ENCODE results near the gene NBAS.

NBAS gene

DNA sequence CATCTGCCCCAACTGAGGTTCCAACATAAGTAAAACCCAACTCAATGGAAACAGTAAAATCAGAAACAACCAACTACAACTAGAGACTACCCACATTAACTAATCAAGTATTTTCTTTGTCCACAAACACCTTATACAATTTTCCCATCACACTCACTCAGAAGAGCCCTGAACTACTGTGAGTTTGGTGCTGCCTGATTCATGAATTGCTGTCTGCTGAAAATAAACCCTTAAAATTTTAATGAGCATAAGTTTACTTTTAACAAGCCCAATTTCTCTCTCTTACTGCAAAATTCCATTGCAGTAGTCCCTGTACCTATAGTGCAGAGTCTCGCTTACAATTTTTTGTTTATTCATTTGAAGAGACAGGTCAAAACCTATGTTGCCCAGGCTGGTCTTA is 203.9 kb downstream of the NBAS start:
- no peak overlapping the region for H3K4me3 ChIP-seq (replicated peaks; ENCODE audit: low read depth, low read length)
- no peaks in the 10 kb centered on the region for H3K27me3 ChIP-seq (replicated peaks; ENCODE audit: control insufficient read depth, insufficient read depth, low read length)
- DNase-seq (ENCODE audit: extremely low read depth, insufficient read length): no peak
- 0 out of 2 replicates have a peak, but pooled peaks cover 1% of the 10 kb centered on the region for H3K36me3 ChIP-seq (ENCODE audit: control insufficient read depth, insufficient read depth, low read length)
- TF ChIP-seq, protein P1, sequence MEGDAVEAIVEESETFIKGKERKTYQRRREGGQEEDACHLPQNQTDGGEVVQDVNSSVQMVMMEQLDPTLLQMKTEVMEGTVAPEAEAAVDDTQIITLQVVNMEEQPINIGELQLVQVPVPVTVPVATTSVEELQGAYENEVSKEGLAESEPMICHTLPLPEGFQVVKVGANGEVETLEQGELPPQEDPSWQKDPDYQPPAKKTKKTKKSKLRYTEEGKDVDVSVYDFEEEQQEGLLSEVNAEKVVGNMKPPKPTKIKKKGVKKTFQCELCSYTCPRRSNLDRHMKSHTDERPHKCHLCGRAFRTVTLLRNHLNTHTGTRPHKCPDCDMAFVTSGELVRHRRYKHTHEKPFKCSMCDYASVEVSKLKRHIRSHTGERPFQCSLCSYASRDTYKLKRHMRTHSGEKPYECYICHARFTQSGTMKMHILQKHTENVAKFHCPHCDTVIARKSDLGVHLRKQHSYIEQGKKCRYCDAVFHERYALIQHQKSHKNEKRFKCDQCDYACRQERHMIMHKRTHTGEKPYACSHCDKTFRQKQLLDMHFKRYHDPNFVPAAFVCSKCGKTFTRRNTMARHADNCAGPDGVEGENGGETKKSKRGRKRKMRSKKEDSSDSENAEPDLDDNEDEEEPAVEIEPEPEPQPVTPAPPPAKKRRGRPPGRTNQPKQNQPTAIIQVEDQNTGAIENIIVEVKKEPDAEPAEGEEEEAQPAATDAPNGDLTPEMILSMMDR (IDR thresholded peaks at IDR 0.05; ENCODE audit: insufficient read depth, low read length, poor library complexity, severe bottlenecking): no peak

DNA sequence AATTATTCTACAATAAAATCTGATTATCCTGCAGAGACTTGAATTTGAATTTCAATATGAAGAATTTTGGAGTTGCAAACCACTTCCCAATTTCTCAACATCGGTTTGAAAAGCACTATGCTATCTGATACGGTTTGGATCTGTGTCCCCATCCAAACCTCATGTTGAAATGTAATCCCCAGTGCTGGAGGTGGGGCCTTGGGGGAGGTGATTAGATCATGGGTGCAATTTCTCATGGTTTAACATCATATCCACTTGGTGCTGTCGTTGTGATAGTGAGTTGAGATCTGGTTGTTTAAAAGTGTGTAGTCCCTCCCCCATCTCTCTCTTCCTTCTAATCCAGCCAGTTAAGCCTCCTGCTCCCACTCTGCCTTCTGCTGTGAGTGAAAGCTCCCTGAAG is 205.7 kb downstream of the NBAS start:
- DNase-seq (ENCODE audit: extremely low read depth, insufficient read length): no peak
- H3K4me3 ChIP-seq (replicated peaks; ENCODE audit: low read depth, low read length): no peak overlapping the region
- H3K27me3 ChIP-seq (replicated peaks; ENCODE audit: control insufficient read depth, insufficient read depth, low read length): no peaks in the 10 kb centered on the region
- TF ChIP-seq, protein P1 (IDR thresholded peaks at IDR 0.05; ENCODE audit: insufficient read depth, low read length, poor library complexity, severe bottlenecking): no peak
- peaks cover 3% of the 10 kb centered on the region for H3K36me3 ChIP-seq (ENCODE audit: control insufficient read depth, insufficient read depth, low read length)

DNA sequence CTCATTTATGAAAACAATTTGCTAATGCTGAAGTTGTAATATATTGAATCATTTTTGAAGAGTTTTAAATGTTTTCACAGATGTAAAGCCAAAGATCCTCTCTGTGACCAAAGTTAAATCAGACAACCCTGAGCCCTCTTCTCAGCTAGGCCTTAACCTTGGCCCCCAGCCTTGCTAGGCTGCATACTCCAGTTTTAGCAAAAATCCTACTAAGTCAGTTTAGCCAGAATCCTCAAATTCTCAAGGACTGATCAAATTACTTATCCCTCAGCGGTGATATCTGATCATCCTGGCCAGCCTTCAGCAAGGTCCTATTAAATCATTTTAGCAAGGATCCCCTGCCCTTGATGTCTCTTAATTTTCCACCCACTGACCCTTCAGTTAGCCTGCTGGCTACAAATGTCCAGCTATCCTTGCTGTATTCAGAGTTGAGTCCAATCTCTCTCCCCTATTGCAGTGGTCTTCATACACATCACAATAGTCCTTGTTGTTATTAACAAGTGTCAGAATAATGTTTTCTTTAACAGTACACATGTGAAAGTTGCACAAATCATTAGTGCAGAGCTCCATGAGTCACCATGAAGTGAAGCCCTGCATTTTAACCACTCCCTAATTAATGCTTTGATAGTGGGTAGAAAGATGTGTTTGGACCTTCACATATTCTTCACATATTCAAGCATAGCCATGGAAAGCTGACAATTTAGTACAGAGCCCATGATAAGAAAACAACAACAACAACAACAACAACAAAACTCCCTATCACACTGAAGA is 206.4 kb downstream of the NBAS start:
- DNase-seq (ENCODE audit: extremely low read depth, insufficient read length): no peak
- Histone ChIP-seq H3K36me3 (ENCODE audit: control insufficient read depth, insufficient read depth, low read length) (peaks cover 3% of the 10 kb centered on the region), H3K4me3 (replicated peaks; ENCODE audit: low read depth, low read length) (no peak overlapping the region), H3K27me3 (replicated peaks; ENCODE audit: control insufficient read depth, insufficient read depth, low read length) (no peaks in the 10 kb centered on the region)
- TF ChIP-seq, protein P1 (IDR thresholded peaks at IDR 0.05; ENCODE audit: insufficient read depth, low read length, poor library complexity, severe bottlenecking): no peak

DNA sequence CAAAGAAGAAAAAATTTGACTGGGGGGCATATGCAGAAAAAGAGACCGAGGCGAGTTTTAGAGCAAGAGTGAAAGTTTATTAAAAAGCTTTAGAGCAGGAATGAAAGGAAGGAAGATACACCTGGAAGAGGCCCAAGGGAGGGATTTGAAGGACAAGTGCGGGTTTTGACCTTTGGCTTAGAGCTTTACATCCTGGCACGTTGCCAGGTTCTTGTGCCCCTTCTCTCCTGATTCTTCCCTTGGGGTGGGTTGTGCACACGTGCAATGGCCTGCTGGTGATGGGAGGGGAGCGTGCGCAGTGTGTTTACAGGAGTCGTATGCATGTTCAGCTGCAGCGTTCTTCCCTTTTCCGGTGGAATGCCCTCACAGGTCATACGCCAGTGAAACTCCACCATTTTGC is 208.8 kb downstream of the NBAS start:
- Histone ChIP-seq H3K27me3 (replicated peaks; ENCODE audit: control insufficient read depth, insufficient read depth, low read length) (no peaks in the 10 kb centered on the region), H3K4me3 (replicated peaks; ENCODE audit: low read depth, low read length) (no peak overlapping the region), H3K36me3 (ENCODE audit: control insufficient read depth, insufficient read depth, low read length) (peaks cover 3% of the 10 kb centered on the region)
- no peak for DNase-seq (ENCODE audit: extremely low read depth, insufficient read length)
- TF ChIP-seq, protein P1 (IDR thresholded peaks at IDR 0.05; ENCODE audit: insufficient read depth, low read length, poor library complexity, severe bottlenecking): no peak

DNA sequence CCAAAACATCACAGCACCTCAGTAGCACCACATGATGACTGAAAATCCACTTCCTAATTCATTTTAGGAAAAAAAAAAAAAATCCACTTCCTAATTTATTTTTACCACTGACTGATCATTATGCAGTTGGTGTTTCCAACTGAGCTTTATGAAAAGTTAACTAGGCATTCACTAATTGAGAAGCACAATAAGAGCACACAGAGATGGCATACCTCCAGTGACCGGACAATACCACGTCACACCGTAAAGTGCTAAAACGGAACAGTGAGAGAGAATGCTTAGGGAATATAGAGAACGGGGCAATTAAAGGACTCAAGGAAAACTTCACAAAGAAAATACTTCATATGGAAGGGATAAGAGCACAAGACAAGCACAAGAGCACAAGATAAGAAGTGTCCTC is 212.5 kb downstream of the NBAS start:
- DNase-seq (ENCODE audit: extremely low read depth, insufficient read length): no peak
- H3K4me3 ChIP-seq (replicated peaks; ENCODE audit: low read depth, low read length): no peak overlapping the region
- no peaks in the 10 kb centered on the region for H3K27me3 ChIP-seq (replicated peaks; ENCODE audit: control insufficient read depth, insufficient read depth, low read length)
- peaks cover 3% of the 10 kb centered on the region for H3K36me3 ChIP-seq (ENCODE audit: control insufficient read depth, insufficient read depth, low read length)
- TF ChIP-seq, protein P1 (IDR thresholded peaks at IDR 0.05; ENCODE audit: insufficient read depth, low read length, poor library complexity, severe bottlenecking): no peak
